ENCODE results near the gene UNC93B1. TPM values are rescaled to one million over a fixed set of nuclear protein-coding genes. Genes with fewer than 3 reads are reported as not detected.
A peak's percentile ranks its signal among the peaks of the same experiment; 100 is the strongest.

Gene UNC93B1
- total and polyA plus RNA-seq, 2 of the 13 experiments (the other 11 are each of a cell fraction or from before 2014, with no cell fraction given), result 8.8 to 18.9 TPM

DNA sequence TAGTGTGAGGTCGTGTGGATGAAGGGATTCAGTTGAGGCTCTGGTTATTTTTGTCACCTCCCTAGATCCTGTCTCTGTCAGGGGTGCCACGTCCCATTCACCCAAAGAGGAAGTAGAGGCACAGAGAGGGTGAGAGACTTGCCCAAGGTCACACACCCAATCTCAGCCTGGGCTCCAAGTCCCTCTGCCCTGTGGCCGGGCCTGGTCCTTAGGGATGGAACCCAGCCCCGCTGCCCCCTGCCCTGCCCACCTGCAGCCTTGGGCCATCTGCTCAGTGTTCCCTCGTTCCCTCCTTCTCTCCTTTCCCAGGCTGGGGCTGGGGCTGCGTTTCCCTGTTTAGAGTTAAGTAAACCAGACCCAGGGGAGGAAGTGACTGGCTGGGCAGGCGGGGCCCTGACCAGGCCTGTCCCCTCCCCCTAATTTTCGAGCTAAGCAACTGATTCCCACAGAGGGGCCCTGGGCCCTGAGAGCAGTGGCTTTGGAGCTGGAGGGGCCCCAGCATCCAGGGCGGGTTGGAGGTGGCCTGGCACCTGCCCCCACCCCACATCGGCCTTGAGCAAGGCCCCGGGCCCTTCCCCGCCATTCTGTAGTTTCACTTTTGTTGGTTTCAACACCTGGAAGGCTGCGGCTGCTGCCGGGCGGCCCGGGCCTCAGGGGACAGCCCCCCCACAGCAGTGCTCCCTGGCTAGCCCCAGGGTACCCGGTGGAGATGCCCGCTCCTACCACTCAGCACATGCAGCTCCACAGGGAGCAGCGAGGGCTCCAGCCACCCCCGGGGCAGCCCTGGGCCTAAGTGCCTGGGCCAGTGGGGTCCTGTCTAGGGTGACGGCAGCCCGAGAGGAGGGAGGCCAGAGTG lies 36.4 kb upstream of the UNC93B1 start (continued):
- no peak for TF ChIP-seq SP5 (CRISPR knock-in tag; IDR thresholded peaks at IDR 0.05; ENCODE audit: borderline replicate concordance, low read depth)
- TF ChIP-seq ATF7-NPFF (CRISPR knock-in tag; IDR thresholded peaks at IDR 0.05; ENCODE audit: low read depth), result peak; percentile 45; the same call in 1 of the 2 replicates
- TF ChIP-seq ETV5 (CRISPR knock-in tag; IDR thresholded peaks at IDR 0.05; ENCODE audit: borderline replicate concordance), result peak; percentile 60; the same call in 1 of the 2 replicates
- TF ChIP-seq STAG1 (CRISPR knock-in tag; IDR thresholded peaks at IDR 0.05), result peak; percentile 1; the same call in 1 of the 2 replicates
- TF ChIP-seq ZNF460 (CRISPR knock-in tag; IDR thresholded peaks at IDR 0.05; ENCODE audit: borderline replicate concordance), result no peak
- TF ChIP-seq ZNF468 (CRISPR knock-in tag; IDR thresholded peaks at IDR 0.05), result no peak
- no peak for TF ChIP-seq ZNF557 (CRISPR knock-in tag; IDR thresholded peaks at IDR 0.05)
- no peak for TF ChIP-seq NFYC (CRISPR knock-in tag; IDR thresholded peaks at IDR 0.05)
- no peak for TF ChIP-seq ZNF567 (CRISPR knock-in tag; IDR thresholded peaks at IDR 0.05; ENCODE audit: borderline replicate concordance)
- no peak for TF ChIP-seq CC2D1A (CRISPR knock-in tag; IDR thresholded peaks at IDR 0.05)
- TF ChIP-seq SOX13 (IDR thresholded peaks at IDR 0.05), result no peak
- TF ChIP-seq SOX13 (CRISPR knock-in tag; conservative IDR thresholded peaks at IDR 0.05 in 1 of 2, IDR thresholded peaks at IDR 0.05 in 1 of 2), result no peak
- TF ChIP-seq ZNF274 (CRISPR knock-in tag; IDR thresholded peaks at IDR 0.05), result peak; percentile 47; the same call in 1 of the 2 replicates
- TF ChIP-seq ZNF547 (CRISPR knock-in tag; IDR thresholded peaks at IDR 0.05), result no peak
- TF ChIP-seq MTF1 (CRISPR knock-in tag; IDR thresholded peaks at IDR 0.05), result no peak
- no peak for TF ChIP-seq ZNF44 (CRISPR knock-in tag; IDR thresholded peaks at IDR 0.05)
- no peak for TF ChIP-seq KDM4B (CRISPR knock-in tag; IDR thresholded peaks at IDR 0.05)
